Endothelial cell of umbilical vein (primary cell): ENCODE measurements around the gene ENO4. TPM values are rescaled to one million over a fixed set of nuclear protein-coding genes. Genes with fewer than 3 reads are reported as not detected.

ENCODE experiments used
- BruUV-seq: library from RNA; stranded (reverse); fragments of 400-500 nt; replicated peaks from 2 replicates; lab custom pipeline; 2021; lab: Mats Ljungman, UMichigan
- CTCF ChIA-PET: fragments of 300-600, 350-600 bp; sonication (Branson Sonifier 250); formaldehyde crosslinking; loops from one replicate; lab custom pipeline; 2021; ENCODE audit warnings: antibody characterized with exemption, inconsistent platforms; lab: Charles Lee
- POLR2A ChIA-PET: fragments of 300-600, 350-600 bp; sonication (Branson Sonifier 250); formaldehyde crosslinking; loops from one replicate; lab custom pipeline; 2021; ENCODE audit warnings: antibody characterized with exemption, inconsistent platforms; lab: Charles Lee
- DNase-seq: peaks from one replicate; pipeline ENCODE4 v3.0.0-alpha.2; 2011; ENCODE audit warnings: low read depth, low spot score
- FAIRE-seq: peaks from 2 replicates; lab custom pipeline; 2011; peaks lifted over from hg19 to GRCh38; lab: Jason Lieb, UNC
- H2AFZ ChIP-seq: 2 replicates; pipeline ENCODE4 v1.6.0; 2012; ENCODE audit warnings: low read depth, low read length, control low read depth, inconsistent platforms
- H3K27ac ChIP-seq: 2 replicates; pipeline ENCODE4 v1.5.1; 2011; ENCODE audit warnings: low read depth, mild to moderate bottlenecking, control low read depth, low read length, moderate library complexity; ENCODE audit not compliant: insufficient read depth
- H3K27me3 ChIP-seq, 2 experiments: 2 replicates each; pipeline versions ENCODE4 v1.6.0 to v1.6.1; 2011; ENCODE audit warnings: low read length in 2 of 2, mixed read lengths in 1 of 2; ENCODE audit not compliant: control insufficient read depth in 2 of 2, insufficient read depth in 2 of 2
- H3K36me3 ChIP-seq, 2 experiments: 2 replicates in 1 of 2; 3 replicates in 1 of 2; pipeline ENCODE4 v1.5.1; 2011; ENCODE audit warnings: low read length in 2 of 2, mild to moderate bottlenecking in 1 of 2, moderate library complexity in 1 of 2; ENCODE audit not compliant: control insufficient read depth in 2 of 2, insufficient read depth in 2 of 2; ENCODE audit errors: extremely low read depth in 1 of 2
- H3K4me1 ChIP-seq: 3 replicates; pipeline ENCODE4 v1.5.1; 2011; ENCODE audit warnings: mild to moderate bottlenecking, low read length; ENCODE audit not compliant: control insufficient read depth, insufficient read depth; ENCODE audit errors: extremely low read depth
- H3K4me2 ChIP-seq: 2 replicates; pipeline ENCODE4 v1.6.1; 2011; ENCODE audit warnings: low read length, control low read depth, mixed read lengths; ENCODE audit not compliant: insufficient read depth
- H3K4me3 ChIP-seq, 3 experiments: fragments of 200-600 bp in 1 of 3; sonication (generic), shearing (Covaris generic) in 1 of 3; replicated peaks in 1 of 3; 2 replicates each; pipeline ENCODE4 v1.5.1; 2011 to 2016; ENCODE audit warnings: control low read depth in 3 of 3, low read length in 3 of 3, mild to moderate bottlenecking in 2 of 3, inconsistent platforms in 1 of 3, low read depth in 1 of 3, moderate library complexity in 1 of 3; ENCODE audit not compliant: insufficient read depth in 1 of 3
- H3K79me2 ChIP-seq: 2 replicates; pipeline ENCODE4 v1.6.0; 2012; ENCODE audit warnings: low read length, inconsistent platforms; ENCODE audit not compliant: control insufficient read depth, insufficient read depth
- H3K9ac ChIP-seq: replicated peaks from 2 replicates; pipeline ENCODE3; 2011; ENCODE audit warnings: low read length, control low read depth; ENCODE audit not compliant: insufficient read depth; ENCODE audit errors: extremely low read depth
- H3K9me1 ChIP-seq: replicated peaks from 3 replicates; pipeline ENCODE4 v1.6.0; 2011; ENCODE audit warnings: mild to moderate bottlenecking, low read length; ENCODE audit not compliant: control insufficient read depth, insufficient read depth; ENCODE audit errors: extremely low read depth
- H3K9me3 ChIP-seq: replicated peaks from 2 replicates; pipeline ENCODE4 v1.5.1; 2012; ENCODE audit warnings: low read length, inconsistent platforms; ENCODE audit not compliant: control insufficient read depth, insufficient read depth
- H4K20me1 ChIP-seq: replicated peaks from 2 replicates; pipeline ENCODE3; 2011; ENCODE audit warnings: mild to moderate bottlenecking, low read length; ENCODE audit not compliant: control insufficient read depth, insufficient read depth; ENCODE audit errors: extremely low read depth
- EZH2 ChIP-seq: IDR thresholded peaks from 2 replicates; pipeline ENCODE4 v1.6.1; 2012; ENCODE audit warnings: borderline replicate concordance, low read depth, mild to moderate bottlenecking, moderate library complexity, low read length, inconsistent platforms; ENCODE audit not compliant: severe bottlenecking
- FOS ChIP-seq: IDR thresholded peaks from 2 replicates; pipeline ENCODE4 v1.6.1; 2011; ENCODE audit warnings: mild to moderate bottlenecking, low read length, moderate library complexity, borderline replicate concordance; ENCODE audit not compliant: insufficient read depth
- GATA2 ChIP-seq: IDR thresholded peaks from 2 replicates; pipeline ENCODE4 v1.7.0; 2011; ENCODE audit warnings: low read depth, mild to moderate bottlenecking, moderate library complexity, mixed read lengths, low read length; ENCODE audit not compliant: insufficient read length, insufficient read depth
- JUN ChIP-seq: IDR thresholded peaks from 2 replicates; pipeline ENCODE4 v1.6.1; 2011; ENCODE audit warnings: borderline replicate concordance, low read depth; ENCODE audit not compliant: insufficient read length, insufficient read depth
- MYC ChIP-seq: IDR thresholded peaks from one replicate; pipeline ENCODE4 v1.6.1; 2011; ENCODE audit warnings: mild to moderate bottlenecking, low read depth, low read length
- POLR2A ChIP-seq: IDR thresholded peaks from 2 replicates; pipeline ENCODE4 v1.6.1; 2012; ENCODE audit warnings: low read depth, mild to moderate bottlenecking, control low read depth, low read length
- POLR2AphosphoS5 ChIP-seq: IDR thresholded peaks from 2 replicates; pipeline ENCODE4 v1.6.1; 2012; ENCODE audit warnings: low read depth, mild to moderate bottlenecking, control low read depth, low read length, moderate library complexity; ENCODE audit not compliant: insufficient read depth
- dilution Hi-C: fragments of 300-500 bp; cut with MboI; formaldehyde crosslinking; loops from one replicate; pipeline ENCODE4 v1.15.0; 2019; ENCODE audit warnings: low sequenced_read_pairs; ENCODE audit not compliant: extremely low pct_ligation_motif_present
- intact Hi-C: fragments of 100-400 bp; cut with micrococcal nuclease; formaldehyde crosslinking; loops from one replicate; pipeline ENCODE4 v1.10.0; 2022
- polyA plus RNA-seq, 4 experiments: library from polyadenylated mRNA; depleted of rRNA in 3 of 4; stranded (reverse) in 3 of 4; unstranded in 1 of 4; fragments of >200 nt; gene quantifications; 2 replicates each; pipeline versions ENCODE4 v1.2.1 to v1.2.3, GENCODE V29; 2011 to 2012; ENCODE audit warnings: missing spikeins in 1 of 4
- total RNA-seq: library from RNA; stranded (reverse); gene quantifications from 2 replicates; pipeline ENCODE4 v1.2.3, GENCODE V29; 2021
- TF ChIP-seq, protein P1 (sequence below), 2 donors: IDR thresholded peaks; 1 replicate in 1 of 2; 2 replicates in 1 of 2; pipeline ENCODE4 v1.5.1; 2011; ENCODE audit warnings: low read length in 2 of 2, mild to moderate bottlenecking in 2 of 2, moderate library complexity in 2 of 2, control low read depth in 1 of 2, inconsistent platforms in 1 of 2, low read depth in 1 of 2; ENCODE audit not compliant: insufficient read depth in 1 of 2; ENCODE audit errors: extremely low read depth in 1 of 2
- TF ChIP-seq, protein P2 (sequence below): IDR thresholded peaks from 2 replicates; pipeline ENCODE4 v1.6.1; 2011; ENCODE audit not compliant: insufficient read depth, insufficient read length

Gene ENO4
- total and polyA plus RNA-seq, 2 donors (not counting 3 experiments of a cell fraction or from before 2014, with no cell fraction given) = 0.08 TPM; not detected in 1

DNA sequence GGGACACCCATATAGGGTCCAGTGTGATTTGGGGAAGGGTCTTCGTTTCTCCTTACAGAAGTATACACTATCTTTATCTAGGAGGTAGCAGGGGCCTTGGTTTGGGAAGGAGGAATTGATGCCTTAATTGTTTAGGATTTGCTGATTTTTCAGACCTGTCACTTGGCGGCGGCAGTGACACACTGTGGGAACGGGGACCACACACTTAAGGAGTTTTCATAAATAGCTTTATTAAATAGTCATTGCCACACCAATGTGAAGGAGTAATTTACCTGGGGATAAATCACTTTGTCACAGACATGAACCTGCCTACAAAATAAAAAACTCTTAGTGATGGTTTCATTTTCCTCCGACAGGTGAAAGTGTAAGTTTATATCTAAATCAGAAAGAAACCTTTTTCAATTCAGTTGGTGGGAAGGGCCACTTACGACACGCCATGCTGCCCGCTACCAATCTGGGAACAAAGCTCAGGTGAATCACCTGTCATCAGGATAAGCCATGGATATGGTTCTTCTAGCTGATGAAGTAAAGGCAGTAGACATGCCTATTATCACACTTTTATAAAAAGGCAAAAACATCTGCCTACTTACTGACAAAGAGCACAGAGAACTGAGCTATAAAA is 12.3 kb upstream of the ENO4 start:
- Histone ChIP-seq H4K20me1 (no peaks in the 10 kb centered on the region), H3K27me3 (peaks cover 13 to 18% of the 10 kb centered on the region in 2 experiments), H3K4me1 (no peaks in the 10 kb centered on the region), H3K27ac (no peak overlapping the region), H3K9ac (no peak overlapping the region), H3K79me2 (no peaks in the 10 kb centered on the region), H3K9me1 (no peaks in the 10 kb centered on the region), H3K36me3 (no peaks in the 10 kb centered on the region), H3K9me3 (no peaks in the 10 kb centered on the region), H3K4me3 (no peak overlapping the region), H2AFZ (no peak overlapping the region), H3K4me2 (no peak overlapping the region)
- BruUV-seq = no TSS peak
- TF ChIP-seq GATA2 = no peak
- TF ChIP-seq, protein P1, sequence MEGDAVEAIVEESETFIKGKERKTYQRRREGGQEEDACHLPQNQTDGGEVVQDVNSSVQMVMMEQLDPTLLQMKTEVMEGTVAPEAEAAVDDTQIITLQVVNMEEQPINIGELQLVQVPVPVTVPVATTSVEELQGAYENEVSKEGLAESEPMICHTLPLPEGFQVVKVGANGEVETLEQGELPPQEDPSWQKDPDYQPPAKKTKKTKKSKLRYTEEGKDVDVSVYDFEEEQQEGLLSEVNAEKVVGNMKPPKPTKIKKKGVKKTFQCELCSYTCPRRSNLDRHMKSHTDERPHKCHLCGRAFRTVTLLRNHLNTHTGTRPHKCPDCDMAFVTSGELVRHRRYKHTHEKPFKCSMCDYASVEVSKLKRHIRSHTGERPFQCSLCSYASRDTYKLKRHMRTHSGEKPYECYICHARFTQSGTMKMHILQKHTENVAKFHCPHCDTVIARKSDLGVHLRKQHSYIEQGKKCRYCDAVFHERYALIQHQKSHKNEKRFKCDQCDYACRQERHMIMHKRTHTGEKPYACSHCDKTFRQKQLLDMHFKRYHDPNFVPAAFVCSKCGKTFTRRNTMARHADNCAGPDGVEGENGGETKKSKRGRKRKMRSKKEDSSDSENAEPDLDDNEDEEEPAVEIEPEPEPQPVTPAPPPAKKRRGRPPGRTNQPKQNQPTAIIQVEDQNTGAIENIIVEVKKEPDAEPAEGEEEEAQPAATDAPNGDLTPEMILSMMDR (IDR thresholded peaks at IDR 0.05; ENCODE audit: extremely low read depth in 1 of 2, insufficient read depth in 1 of 2, low read depth in 1 of 2, low read length in 2 of 2) = peak; percentile 31 to 38
- ChIA-PET POLR2A (no interaction called here), CTCF (interaction anchor here (0.5 to 7.2 kb wide), 26 partner anchors 9 to 380 kb away, joined by 3 to 238 read pairs (median 5); partner anchors contain the start of genes ENO4 and SHTN1)
- dilution Hi-C loops (no loop called here), intact Hi-C loops (loop anchor here (1.0 to 2.0 kb wide), 4 partner anchors 40 to 338 kb away; no protein-coding TSS in a partner anchor)
- FAIRE-seq (no peak), DNase-seq (peak; percentile 44)

DNA sequence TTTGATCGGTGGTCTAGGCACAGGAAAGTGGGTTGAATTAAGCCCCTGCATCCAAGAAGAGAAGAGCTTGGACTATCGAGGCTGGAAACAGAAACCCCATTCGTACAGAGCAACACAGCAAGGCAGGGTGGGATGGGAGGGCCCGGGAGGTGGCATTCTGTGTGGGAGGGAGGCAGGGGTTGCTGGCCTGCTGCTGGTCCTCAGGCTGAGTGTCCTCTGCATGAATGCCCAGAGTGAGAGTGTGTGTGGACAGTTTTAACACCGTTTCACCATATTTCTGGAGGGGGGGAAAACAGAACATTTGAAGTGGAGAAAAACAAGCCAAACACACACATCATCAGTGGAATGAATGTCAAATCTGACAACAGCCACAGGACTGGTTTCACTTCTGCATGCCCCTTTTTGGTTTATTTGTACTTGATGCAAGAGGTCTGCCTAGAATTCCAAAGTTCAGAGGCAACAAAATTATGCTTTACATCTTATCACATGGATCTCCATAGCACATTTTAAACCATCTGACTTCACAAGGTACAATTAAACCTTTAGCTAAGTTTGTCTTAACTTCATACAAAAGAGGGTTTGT is 11.1 kb upstream of the ENO4 start:
- CTCF ChIA-PET = interaction anchor here (1.3 to 7.2 kb wide), 6 partner anchors 10 to 337 kb away, joined by 6 to 238 read pairs (median 12); no protein-coding TSS in a partner anchor
- Histone ChIP-seq H3K27ac (no peak overlapping the region), H3K9me3 (no peaks in the 10 kb centered on the region), H4K20me1 (no peaks in the 10 kb centered on the region), H3K9me1 (no peaks in the 10 kb centered on the region), H2AFZ (no peak overlapping the region), H3K79me2 (no peaks in the 10 kb centered on the region), H3K4me1 (no peaks in the 10 kb centered on the region), H3K27me3 (peaks cover 13 to 18% of the 10 kb centered on the region in 2 experiments), H3K9ac (no peak overlapping the region), H3K4me2 (no peak overlapping the region), H3K36me3 (no peaks in the 10 kb centered on the region), H3K4me3 (no peak overlapping the region)
- POLR2A ChIA-PET = no interaction called here
- BruUV-seq = no TSS peak
- FAIRE-seq (no peak), DNase-seq (no peak)
- intact Hi-C loops (no loop called here), dilution Hi-C loops (no loop called here)
- TF ChIP-seq MYC (no peak), JUN (no peak), POLR2A (no peak), EZH2 (no peak), GATA2 (no peak), FOS (no peak), POLR2AphosphoS5 (no peak)
- TF ChIP-seq, protein P1 (IDR thresholded peaks at IDR 0.05; ENCODE audit: extremely low read depth in 1 of 2, insufficient read depth in 1 of 2, low read depth in 1 of 2, low read length in 2 of 2) = no peak
- TF ChIP-seq, protein P2, sequence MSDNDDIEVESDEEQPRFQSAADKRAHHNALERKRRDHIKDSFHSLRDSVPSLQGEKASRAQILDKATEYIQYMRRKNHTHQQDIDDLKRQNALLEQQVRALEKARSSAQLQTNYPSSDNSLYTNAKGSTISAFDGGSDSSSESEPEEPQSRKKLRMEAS = no peak
